Heart left ventricle (tissue), 13 donors: Measurements from ENCODE around the gene GREM2.

Experiments used
- CTCF ChIP-seq, 12 donors: fragments of 200-600 bp; sonication (generic) in 4 of 12; IDR thresholded peaks; one replicate each; pipeline versions ENCODE4 v1.5.0 to v1.8.0; 2018 to 2022; ENCODE audit warnings: antibody characterized with exemption in 12 of 12, mild to moderate bottlenecking in 5 of 12
- POLR2A ChIP-seq, 2 donors: fragments of 450-650 bp; IDR thresholded peaks; one replicate each; pipeline ENCODE4 v1.6.1; 2017; ENCODE audit warnings: antibody characterized with exemption in 2 of 2, mild to moderate bottlenecking in 2 of 2, moderate library complexity in 2 of 2
- donor health status: ischemic (EF 13 %, LVEDD 7.1; RV severe dilation, severe dysfunction).
- donor health status: DM: no; HTN: yes; CAD: no.
- donor health status: DM: no; HTN: no; CAD: no.
- donor health status: ischemic (EF 25% LVEDD 6.9; RV normal size, moderate dysfunction).
- donor health status: ischemic (EF 25% LVEDD 5.7; RV mildly dilated, moderate dysfunction).
- donor health status: ischemic (EF 35%, LVEDD 5.7; RV mildly dilated, moderate dysfunction).
- donor health status: nonischemic (EF 11% LVEDD 7.7; RV severe dilation, severe dysfunction).
- donor health status: DM: yes; HTN: yes; CAD: no.
- donor health status: PGD.
- donor health status: ischemic (EF 29% LVEDD 5.4; RV normal size, mild dysfunction).
- donor health status: nonischemic (EF 23%, LVEDD 6.1; RV moderate dilation, normal function).

- TF ChIP-seq CTCF (IDR thresholded peaks at IDR 0.05) (no peak), POLR2A (IDR thresholded peaks at IDR 0.05) (no peak)
Measured at GRCh38 chr1:240599299-240599698, 12.7 kb downstream of the GREM2 start.
